Osteoblast (primary cell): ENCODE data around the gene MYLK4. TPM values are rescaled to one million over a fixed set of nuclear protein-coding genes. Genes with fewer than 3 reads are reported as not detected.

ENCODE experiments used
- DNase-seq: peaks from one replicate; pipeline ENCODE4 v3.0.0; 2011; ENCODE audit warnings: low spot score, mixed read lengths; ENCODE audit not compliant: insufficient read length; ENCODE audit errors: missing footprints
- H2AFZ ChIP-seq: 2 replicates; pipeline ENCODE4 v1.6.0; 2011; ENCODE audit warnings: mild to moderate bottlenecking, low read length
- H3K27ac ChIP-seq: 2 replicates; pipeline ENCODE4 v1.5.1; 2011; ENCODE audit warnings: mild to moderate bottlenecking, low read depth, low read length, moderate library complexity
- H3K27me3 ChIP-seq: 2 replicates; pipeline ENCODE4 v1.6.0; 2012; ENCODE audit warnings: mild to moderate bottlenecking, control low read depth, inconsistent platforms, low read length, moderate library complexity; ENCODE audit not compliant: insufficient read depth
- H3K36me3 ChIP-seq: 2 replicates; pipeline ENCODE4 v1.5.1; 2011; ENCODE audit warnings: mild to moderate bottlenecking, low read length, control low read depth, moderate library complexity; ENCODE audit not compliant: insufficient read depth
- H3K4me1 ChIP-seq: 2 replicates; pipeline ENCODE4 v1.5.1; 2011; ENCODE audit warnings: mild to moderate bottlenecking, low read length, control low read depth, moderate library complexity; ENCODE audit not compliant: insufficient read depth
- H3K4me2 ChIP-seq: 2 replicates; pipeline ENCODE4 v1.6.0; 2011; ENCODE audit warnings: mild to moderate bottlenecking, low read length; ENCODE audit not compliant: insufficient read depth
- H3K4me3 ChIP-seq: fragments of 200-600 bp; sonication (generic); 3 replicates; pipeline ENCODE4 v1.5.1; 2012; ENCODE audit warnings: mild to moderate bottlenecking, low read length, inconsistent platforms; ENCODE audit not compliant: insufficient read depth
- H3K79me2 ChIP-seq: 2 replicates; pipeline ENCODE4 v1.6.0; 2012; ENCODE audit warnings: mild to moderate bottlenecking, low read length, control low read depth, inconsistent platforms; ENCODE audit not compliant: insufficient read depth
- H3K9me3 ChIP-seq: 2 replicates; pipeline ENCODE4 v1.5.1; 2011; ENCODE audit warnings: low read depth, low read length, control low read depth
- H4K20me1 ChIP-seq: 2 replicates; pipeline ENCODE4 v1.6.0; 2012; ENCODE audit warnings: mild to moderate bottlenecking, low read length, control low read depth; ENCODE audit not compliant: insufficient read depth
- CTCF ChIP-seq: IDR thresholded peaks from 2 replicates; pipeline ENCODE4 v1.5.1; 2011; ENCODE audit warnings: mild to moderate bottlenecking, low read depth, low read length, moderate library complexity; ENCODE audit errors: extremely low read depth
- total RNA-seq: library from RNA; depleted of rRNA; stranded (reverse); fragments of >200 nt; gene quantifications from 2 replicates; pipeline ENCODE4 v1.2.3, GENCODE V29; 2012

MYLK4 gene
- total RNA-seq, 1 donor, result 0.36 TPM

GRCh38 chr6:2652611-2653010 lies 98.1 kb downstream of the MYLK4 start:
- H3K36me3 ChIP-seq, result no peaks in the 10 kb centered on the region
- no peaks in the 10 kb centered on the region for H3K9me3 ChIP-seq
- no peak for DNase-seq
- H3K79me2 ChIP-seq, result no peaks in the 10 kb centered on the region
- H3K4me1 ChIP-seq, result no peaks in the 10 kb centered on the region
- no peak overlapping the region for H3K27ac ChIP-seq
- H3K4me3 ChIP-seq, result no peak overlapping the region
- no peak overlapping the region for H2AFZ ChIP-seq
- no peak for TF ChIP-seq CTCF
- peaks cover 3% of the 10 kb centered on the region for H3K27me3 ChIP-seq
- no peaks in the 10 kb centered on the region for H4K20me1 ChIP-seq
- no peak overlapping the region for H3K4me2 ChIP-seq

- Histone ChIP-seq H4K20me1 (no peaks in the 10 kb centered on the region), H3K4me3 (no peak overlapping the region), H3K4me2 (no peak overlapping the region), H3K36me3 (no peaks in the 10 kb centered on the region), H3K27ac (no peak overlapping the region), H3K4me1 (no peaks in the 10 kb centered on the region), H3K79me2 (no peaks in the 10 kb centered on the region), H2AFZ (no peak overlapping the region), H3K9me3 (no peaks in the 10 kb centered on the region), H3K27me3 (peaks cover 7% of the 10 kb centered on the region)
- DNase-seq, result peak; percentile 45
- TF ChIP-seq CTCF, result no peak
Observed at GRCh38 chr6:2651961-2652360, 98.8 kb downstream of the MYLK4 start.

GRCh38 chr6:2651536-2651935 lies 99.2 kb downstream of the MYLK4 start:
- Histone ChIP-seq H2AFZ (no peak overlapping the region), H3K4me3 (no peak overlapping the region), H3K79me2 (no peaks in the 10 kb centered on the region), H3K27ac (no peak overlapping the region), H3K9me3 (no peaks in the 10 kb centered on the region), H3K4me1 (no peaks in the 10 kb centered on the region), H4K20me1 (no peaks in the 10 kb centered on the region), H3K27me3 (peaks cover 9% of the 10 kb centered on the region), H3K4me2 (no peak overlapping the region), H3K36me3 (no peaks in the 10 kb centered on the region)
- TF ChIP-seq CTCF, result no peak
- no peak for DNase-seq

GRCh38 chr6:2646346-2646745 lies 104.4 kb downstream of the MYLK4 start:
- Histone ChIP-seq H3K9me3 (no peaks in the 10 kb centered on the region), H3K27ac (no peak overlapping the region), H3K4me1 (no peaks in the 10 kb centered on the region), H3K4me2 (no peak overlapping the region), H2AFZ (no peak overlapping the region), H3K27me3 (peaks cover 40% of the 10 kb centered on the region), H3K4me3 (no peak overlapping the region), H3K36me3 (no peaks in the 10 kb centered on the region), H3K79me2 (no peaks in the 10 kb centered on the region), H4K20me1 (no peaks in the 10 kb centered on the region)
- TF ChIP-seq CTCF, result no peak
- no peak for DNase-seq
